Suprapubic skin (tissue), 4 donors: ENCODE measurements around the gene LPO. TPM values are rescaled to one million over a fixed set of nuclear protein-coding genes. Genes with fewer than 3 reads are reported as not detected.

Source experiments
- DNase-seq, 2 donors: peaks; one replicate each; pipeline ENCODE4 v3.0.0-alpha.2; 2019; ENCODE audit warnings: low spot score in 2 of 2
- H3K27ac ChIP-seq: fragments of 200-600 bp; sonication (generic); one replicate; pipeline ENCODE4 v1.5.1; 2019
- H3K27me3 ChIP-seq: fragments of 200-600 bp; sonication (generic); one replicate; pipeline ENCODE4 v1.5.1; 2019
- H3K36me3 ChIP-seq: fragments of 200-600 bp; sonication (generic); one replicate; pipeline ENCODE4 v1.5.1; 2019
- H3K4me1 ChIP-seq: fragments of 200-600 bp; sonication (generic); one replicate; pipeline ENCODE4 v1.5.1; 2019
- H3K4me3 ChIP-seq: fragments of 200-600 bp; sonication (generic); one replicate; pipeline ENCODE4 v1.5.1; 2019; ENCODE audit warnings: mild to moderate bottlenecking
- H3K9me3 ChIP-seq: fragments of 200-600 bp; sonication (generic); one replicate; pipeline ENCODE4 v1.5.1; 2019
- CTCF ChIP-seq, 2 donors: fragments of 200-600 bp in 1 of 2; fragments of 450-650 bp in 1 of 2; sonication (generic) in 1 of 2; IDR thresholded peaks; one replicate each; pipeline ENCODE4 v1.5.1; 2016 to 2019; ENCODE audit warnings: antibody characterized with exemption in 2 of 2, mild to moderate bottlenecking in 1 of 2, moderate library complexity in 1 of 2
- EP300 ChIP-seq: sonication (generic); formaldehyde crosslinking; IDR thresholded peaks from one replicate; pipeline ENCODE4 v1.6.1; 2017; ENCODE audit warnings: antibody characterized with exemption
- POLR2A ChIP-seq, 2 donors: fragments of 450-650 bp; IDR thresholded peaks; one replicate each; pipeline ENCODE4 v1.6.1; 2017; ENCODE audit warnings: antibody characterized with exemption in 2 of 2, mild to moderate bottlenecking in 2 of 2, moderate library complexity in 2 of 2
- POLR2AphosphoS5 ChIP-seq, 3 donors: sonication (generic); formaldehyde crosslinking; IDR thresholded peaks; one replicate each; pipeline ENCODE4 v1.6.1; 2017; ENCODE audit warnings: antibody characterized with exemption in 3 of 3
- WGBS: methylation state at CpG from one replicate; pipeline ENCODE4 v1.1.5; 2018; 5-methylcytosine and 5-hydroxymethylcytosine counted together
- total RNA-seq, 4 donors: library from RNA; depleted of rRNA; stranded (reverse); fragments of >200 nt; gene quantifications; one replicate each; pipeline ENCODE4 v1.1.0, GENCODE V29; 2016

Gene LPO
- total RNA-seq, 4 donors from 2014 or later: 0.19 to 0.23 TPM; not detected in 2

DNA sequence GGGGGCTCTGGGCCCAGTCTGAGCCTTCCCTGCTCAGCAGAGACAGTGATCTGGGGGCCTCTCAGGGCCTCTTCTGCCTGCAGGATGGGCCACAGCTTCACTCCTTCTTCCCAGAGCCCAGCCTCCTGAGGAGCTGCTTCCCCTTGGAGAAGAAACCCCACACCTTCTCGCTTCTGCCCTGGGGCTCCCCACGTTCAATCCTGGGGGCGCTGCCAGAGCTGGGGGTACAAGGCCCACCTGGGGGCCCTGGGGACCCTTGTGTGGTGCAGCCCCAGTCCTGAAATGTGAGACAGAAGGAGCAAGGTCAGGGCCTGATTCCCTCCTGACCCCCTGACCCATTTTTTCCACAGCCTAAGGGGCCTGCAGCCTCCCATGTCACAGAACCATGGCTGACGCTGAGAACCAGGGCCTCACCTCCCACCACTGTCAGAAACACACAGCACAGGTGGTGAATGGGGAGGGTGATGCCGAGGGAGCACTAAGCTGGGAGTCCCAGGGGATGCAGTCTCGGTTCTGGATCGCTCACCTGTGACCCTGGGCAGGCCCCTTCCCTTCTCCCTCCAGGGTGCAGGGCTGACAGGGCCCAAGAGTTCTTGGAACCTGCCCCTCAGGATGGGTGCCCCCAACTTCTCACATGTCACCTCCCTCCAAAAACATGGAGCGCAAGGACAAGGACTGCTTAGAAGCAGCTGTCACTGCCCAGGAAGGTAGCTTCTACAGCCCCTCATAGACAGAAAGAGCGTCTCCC, 64.0 kb downstream of the LPO start:
- H3K36me3 ChIP-seq: no peaks in the 10 kb centered on the region
- no peak overlapping the region for H3K27ac ChIP-seq
- no peaks in the 10 kb centered on the region for H3K9me3 ChIP-seq
- TF ChIP-seq POLR2AphosphoS5 (IDR thresholded peaks at IDR 0.05) (no peak), EP300 (no peak), CTCF (IDR thresholded peaks at IDR 0.05) (no peak), POLR2A (IDR thresholded peaks at IDR 0.05) (no peak)
- H3K27me3 ChIP-seq: no peaks in the 10 kb centered on the region
- 82% methylated on average over 5 of the region's 9 CpGs for WGBS
- DNase-seq: no peak
- no peak overlapping the region for H3K4me3 ChIP-seq
- H3K4me1 ChIP-seq: no peaks in the 10 kb centered on the region

GRCh38 chr17:58302919-58303585, 64.7 kb downstream of the LPO start:
- 63% methylated on average over 3 of the region's 9 CpGs for WGBS
- no peak for DNase-seq
- H3K4me3 ChIP-seq: no peak overlapping the region

DNA sequence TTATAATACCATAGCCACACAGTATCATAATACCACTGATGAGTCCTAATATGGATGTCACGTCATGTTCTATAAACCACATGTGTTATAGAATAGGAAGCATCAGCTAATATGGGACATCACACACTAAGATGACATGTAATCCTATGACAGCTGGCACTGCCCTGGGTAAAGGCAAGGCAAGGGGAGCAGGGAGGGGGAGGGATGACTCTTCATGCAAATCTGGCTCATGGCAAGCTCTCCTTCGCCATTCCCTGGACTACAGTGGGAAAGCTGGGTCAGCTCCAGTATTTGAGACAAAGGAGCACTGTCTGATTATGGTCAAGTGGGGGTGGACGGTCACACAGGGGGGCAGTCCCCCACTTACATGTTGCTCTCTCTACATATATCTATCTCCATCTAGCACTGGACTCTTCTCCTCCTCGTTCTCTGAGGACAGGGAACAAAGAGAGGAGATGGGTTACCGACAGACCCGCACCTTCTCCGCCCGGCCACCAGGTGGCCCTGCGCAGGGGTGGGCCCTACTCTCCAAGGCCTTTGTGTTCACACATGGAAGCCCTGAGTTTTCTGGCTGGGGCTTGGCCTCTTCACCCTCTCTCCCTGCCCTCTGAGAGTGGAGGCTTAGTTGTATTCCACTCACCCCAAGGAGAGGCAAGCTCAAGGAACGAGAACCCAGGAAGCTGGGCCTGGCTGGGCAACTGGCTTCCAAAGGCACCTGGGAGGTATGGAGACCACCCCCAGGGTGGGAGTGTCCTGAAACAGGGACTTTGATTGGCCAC, 65.8 kb downstream of the LPO start:
- no peak overlapping the region for H3K27ac ChIP-seq
- H3K27me3 ChIP-seq: no peaks in the 10 kb centered on the region
- 47% methylated on average over 9 of the region's 10 CpGs for WGBS
- no peak for DNase-seq
- no peak overlapping the region for H3K4me3 ChIP-seq
- TF ChIP-seq CTCF (IDR thresholded peaks at IDR 0.05) (peak; percentile 51 to 75), POLR2A (IDR thresholded peaks at IDR 0.05) (no peak), POLR2AphosphoS5 (IDR thresholded peaks at IDR 0.05) (no peak)
- no peaks in the 10 kb centered on the region for H3K4me1 ChIP-seq
- no peaks in the 10 kb centered on the region for H3K9me3 ChIP-seq
- H3K36me3 ChIP-seq: no peaks in the 10 kb centered on the region

More at GRCh38 chr17:58302919-58303585, 64.7 kb downstream of the LPO start:
- Histone ChIP-seq H3K27me3 (no peaks in the 10 kb centered on the region), H3K4me1 (no peaks in the 10 kb centered on the region), H3K27ac (no peak overlapping the region), H3K36me3 (no peaks in the 10 kb centered on the region), H3K9me3 (no peaks in the 10 kb centered on the region)
- TF ChIP-seq POLR2AphosphoS5 (IDR thresholded peaks at IDR 0.05): no peak
- no peak for TF ChIP-seq CTCF (IDR thresholded peaks at IDR 0.05)
- TF ChIP-seq POLR2A (IDR thresholded peaks at IDR 0.05): no peak
- no peak for TF ChIP-seq EP300

DNA sequence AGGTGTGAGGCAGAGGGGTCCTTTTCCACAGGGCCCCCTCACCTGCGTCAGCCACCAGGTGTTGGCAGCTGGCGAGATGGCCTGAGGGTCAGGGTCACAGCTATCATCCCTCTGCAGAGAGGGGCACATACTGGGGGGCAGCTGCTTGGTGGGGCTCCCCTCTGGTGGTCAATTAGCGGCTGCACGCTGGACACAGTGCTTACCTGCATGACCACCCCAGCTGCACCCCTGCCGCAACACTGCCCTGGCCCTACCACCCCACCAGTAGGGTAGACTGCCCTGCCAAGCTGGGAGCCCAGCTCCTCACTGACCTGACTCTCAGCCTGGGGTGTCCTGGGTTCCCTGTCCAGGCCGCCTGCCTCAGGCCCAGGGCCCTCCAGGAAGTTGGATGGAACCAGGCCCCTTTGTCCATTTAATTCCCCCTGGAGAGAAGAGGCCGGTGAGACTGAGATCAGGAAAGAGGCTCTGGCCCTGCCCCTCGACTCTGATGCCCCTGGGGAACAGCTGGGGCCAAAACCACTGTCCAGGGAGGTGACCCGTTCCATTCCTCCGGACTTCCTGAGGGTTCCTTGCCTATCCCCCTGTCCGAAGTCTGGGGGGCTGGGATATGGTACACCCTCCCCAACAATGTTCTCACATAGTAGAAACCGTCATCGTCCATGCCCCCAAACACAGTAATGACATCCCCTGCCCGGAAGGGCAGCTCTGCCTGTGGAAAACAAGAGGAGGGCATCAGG, 66.5 kb downstream of the LPO start:
- H3K27ac ChIP-seq: no peak overlapping the region
- no peak overlapping the region for H3K4me3 ChIP-seq
- H3K9me3 ChIP-seq: no peaks in the 10 kb centered on the region
- 84% methylated on average over 8 of the region's 14 CpGs for WGBS
- no peak for DNase-seq
- H3K36me3 ChIP-seq: no peaks in the 10 kb centered on the region
- TF ChIP-seq CTCF (IDR thresholded peaks at IDR 0.05): no peak
- TF ChIP-seq EP300: no peak
- no peak for TF ChIP-seq POLR2AphosphoS5 (IDR thresholded peaks at IDR 0.05)
- TF ChIP-seq POLR2A (IDR thresholded peaks at IDR 0.05): no peak
- no peaks in the 10 kb centered on the region for H3K4me1 ChIP-seq
- H3K27me3 ChIP-seq: no peaks in the 10 kb centered on the region
